ENCODE data around the gene TBC1D13.
"Not testable (repeated sequence)": the region's sequence is repeated elsewhere in the genome, so short reads cannot be mapped to it uniquely, and the experiment has no call there.

TBC1D13 gene, protein sequence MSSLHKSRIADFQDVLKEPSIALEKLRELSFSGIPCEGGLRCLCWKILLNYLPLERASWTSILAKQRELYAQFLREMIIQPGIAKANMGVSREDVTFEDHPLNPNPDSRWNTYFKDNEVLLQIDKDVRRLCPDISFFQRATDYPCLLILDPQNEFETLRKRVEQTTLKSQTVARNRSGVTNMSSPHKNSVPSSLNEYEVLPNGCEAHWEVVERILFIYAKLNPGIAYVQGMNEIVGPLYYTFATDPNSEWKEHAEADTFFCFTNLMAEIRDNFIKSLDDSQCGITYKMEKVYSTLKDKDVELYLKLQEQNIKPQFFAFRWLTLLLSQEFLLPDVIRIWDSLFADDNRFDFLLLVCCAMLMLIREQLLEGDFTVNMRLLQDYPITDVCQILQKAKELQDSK

DNA sequence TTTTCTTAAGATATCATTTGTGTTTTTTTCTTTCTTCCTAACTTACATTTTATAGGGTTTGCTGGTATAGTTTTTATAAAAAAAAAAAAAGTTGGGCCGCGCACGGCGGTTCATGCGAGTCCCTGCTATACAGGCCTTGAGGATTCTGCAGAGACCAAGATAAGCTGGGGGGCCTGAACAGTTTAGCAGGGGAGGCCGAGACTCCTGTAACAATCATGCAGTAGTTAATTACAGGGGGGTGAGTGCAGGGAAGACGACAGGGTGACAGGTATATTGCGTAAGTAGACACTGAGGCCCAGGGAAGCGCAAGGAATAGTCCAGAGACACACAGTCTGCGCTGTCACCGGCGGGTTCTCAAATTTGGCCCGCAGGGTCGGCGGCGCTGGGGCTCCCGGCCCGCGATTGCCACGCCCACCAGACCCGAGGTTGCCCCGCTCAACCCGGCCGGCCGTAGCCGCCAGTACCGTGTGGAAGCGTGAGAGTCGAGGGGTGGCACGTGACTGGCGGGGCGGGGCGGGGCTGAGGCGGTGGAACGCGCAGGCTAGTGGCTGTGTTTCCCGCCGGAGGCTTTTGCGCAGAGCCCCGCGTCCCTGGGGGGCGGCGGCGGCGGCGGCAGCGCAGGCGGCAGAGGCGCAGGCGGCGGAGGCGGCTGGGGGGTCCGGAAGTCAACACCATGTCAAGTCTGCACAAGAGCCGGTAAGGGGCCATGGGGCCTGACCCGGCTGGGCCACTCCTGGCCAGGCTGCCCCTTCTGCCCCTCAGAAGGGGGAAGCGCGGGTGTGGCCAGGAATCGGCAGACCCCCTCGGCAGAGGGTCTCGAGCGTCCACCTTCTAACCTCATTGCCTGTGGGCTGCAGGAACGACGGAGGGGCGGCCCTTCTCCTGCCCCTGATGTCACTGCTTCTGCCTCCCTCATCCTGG lies at the start of gene TBC1D13:
TSS of gene TBC1D13 (plus strand) at position 573 of the 921 bp plus-strand sequence. CDS start at position 674, 101 bp downstream.
- peak; percentile 82 to 84 for DNase-seq (ENCODE audit: low read depth in 1 of 2, low spot score in 1 of 2)

DNA sequence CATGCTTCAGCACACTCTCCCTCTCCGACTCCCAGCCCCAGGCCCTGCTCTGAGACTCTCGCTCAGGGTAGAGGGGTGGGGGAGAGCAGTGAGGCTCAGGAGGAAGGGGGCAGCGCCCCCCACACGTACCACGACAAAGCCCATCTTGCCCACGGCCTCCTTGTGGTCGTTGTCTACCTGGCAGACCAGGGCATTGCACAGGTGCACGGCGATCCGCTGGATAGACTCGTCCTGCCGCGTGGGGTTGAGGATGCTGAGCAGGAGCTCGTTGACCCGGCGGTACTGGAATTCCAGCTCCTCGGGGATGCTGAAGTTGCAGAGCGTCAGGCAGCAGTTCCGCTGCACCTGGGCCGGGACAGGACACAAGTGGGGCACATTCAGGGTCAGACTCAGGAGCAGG lies 44.7 kb upstream of the TBC1D13 start:
- no peak for DNase-seq (ENCODE audit: low read depth in 1 of 2, low spot score in 1 of 2)

DNA sequence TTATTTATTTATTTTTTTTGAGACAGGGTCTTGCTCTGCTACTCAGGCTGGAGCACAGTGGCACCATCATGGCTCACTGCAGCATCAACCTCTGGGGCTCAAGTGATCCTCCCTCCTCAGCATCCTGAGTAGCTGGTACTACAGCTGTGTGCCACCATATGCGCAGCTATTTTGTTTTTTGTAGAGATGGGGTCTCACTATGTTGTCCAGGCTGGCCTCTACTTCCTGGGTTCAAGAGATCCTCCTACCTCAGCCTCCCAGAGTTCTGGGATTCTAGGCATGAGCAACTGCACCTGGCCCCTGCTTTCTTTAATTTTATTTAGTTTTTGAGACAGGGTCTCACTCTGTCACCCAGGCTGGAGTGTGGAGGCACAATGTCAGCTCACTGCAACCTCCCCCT lies 43.6 kb upstream of the TBC1D13 start:
- DNase-seq (ENCODE audit: low read depth in 1 of 2, low spot score in 1 of 2), result no peak

DNA sequence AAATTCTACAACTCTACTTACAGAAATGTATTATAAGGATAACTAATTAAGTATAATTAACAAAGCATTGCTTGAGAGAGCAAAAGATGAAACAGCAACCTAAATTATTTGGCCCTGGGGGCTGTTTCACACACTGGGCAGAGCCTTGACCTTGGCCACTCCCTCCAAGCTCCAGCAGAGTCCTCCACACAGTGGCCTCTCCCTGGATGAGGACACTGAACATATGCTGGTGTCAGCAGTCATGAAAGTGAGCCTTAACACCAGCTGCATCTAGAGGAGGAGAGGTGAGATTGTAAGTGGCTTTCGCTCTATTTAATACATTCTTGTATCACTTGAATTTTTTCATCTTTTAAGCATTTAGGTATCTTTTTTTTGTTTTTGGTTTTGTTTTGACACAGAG lies 39.8 kb upstream of the TBC1D13 start:
- no peak for DNase-seq (ENCODE audit: low read depth in 1 of 2, low spot score in 1 of 2)

DNA sequence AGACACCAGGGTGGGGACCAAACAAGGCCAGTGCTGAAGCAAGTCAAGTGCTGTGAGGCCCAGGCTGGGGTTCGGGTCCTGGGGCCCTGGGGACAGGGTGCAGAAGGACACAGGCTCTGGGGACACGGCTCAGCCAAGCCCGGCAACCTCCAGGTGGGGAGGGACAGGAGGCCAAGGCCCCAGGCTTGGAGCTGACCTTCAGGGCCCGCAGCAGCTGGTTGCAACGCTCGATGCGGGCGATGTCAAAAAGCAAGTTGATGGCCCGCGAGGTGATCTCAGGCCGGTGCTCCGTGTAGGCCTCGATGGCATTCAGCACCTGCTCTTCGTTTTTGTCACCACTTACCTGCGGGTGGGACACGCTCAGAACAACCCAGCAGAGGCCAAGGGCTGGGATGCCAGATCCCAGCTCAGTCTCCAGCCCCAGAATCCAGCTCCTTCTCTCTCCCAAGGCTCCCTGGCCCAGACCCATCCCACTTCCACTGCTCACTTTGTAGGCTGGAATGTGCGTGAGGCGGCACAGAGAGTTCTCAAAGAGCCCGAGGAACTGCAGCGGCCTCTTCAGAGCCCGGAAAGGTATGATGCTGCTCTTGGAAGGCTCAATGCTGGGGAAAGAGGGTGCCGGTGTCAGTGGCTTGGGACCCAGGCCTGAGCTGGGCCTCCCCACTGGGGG lies 36.0 kb upstream of the TBC1D13 start:
- no peak for DNase-seq (ENCODE audit: low read depth in 1 of 2, low spot score in 1 of 2)

DNA sequence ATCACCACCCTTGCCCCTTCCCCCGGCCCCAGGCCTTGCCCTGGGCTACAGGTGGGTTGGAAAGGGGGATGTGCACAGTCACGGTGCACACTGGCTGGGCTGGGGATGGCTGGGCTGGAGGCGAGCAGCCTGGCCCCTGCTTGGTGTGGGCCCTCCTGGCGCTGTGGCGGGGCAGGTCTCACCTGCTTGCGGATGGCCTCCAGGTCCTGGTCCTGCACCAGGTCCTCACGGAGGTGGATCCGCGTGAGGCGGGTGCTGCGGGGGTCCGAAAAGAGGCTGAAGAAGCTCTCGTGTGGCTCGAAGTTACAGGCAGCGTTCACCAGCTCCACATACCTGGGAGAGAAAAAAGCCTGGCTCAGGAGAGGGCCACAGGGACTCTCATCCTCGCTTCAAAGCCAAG lies 33.4 kb upstream of the TBC1D13 start:
- no peak for DNase-seq (ENCODE audit: low read depth in 1 of 2, low spot score in 1 of 2)

DNA sequence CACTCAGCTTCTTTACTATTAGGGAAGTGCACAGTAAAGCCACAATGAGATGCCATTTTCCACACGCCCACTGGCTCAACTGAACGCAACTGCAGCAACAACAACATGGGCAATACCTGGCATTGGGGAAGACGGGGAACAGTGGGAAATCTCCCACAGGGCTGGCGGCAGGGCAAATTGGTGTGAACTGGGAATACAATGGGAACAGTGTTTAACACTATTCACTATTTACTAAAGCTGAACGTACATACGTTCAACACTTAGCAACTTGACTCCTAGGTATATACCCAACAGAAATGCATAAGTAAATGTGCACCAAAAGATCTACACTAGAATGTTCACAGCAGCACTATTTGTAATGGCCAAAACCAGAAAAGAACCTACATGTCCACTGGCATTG lies 29.5 kb upstream of the TBC1D13 start:
- no peak for DNase-seq (ENCODE audit: low read depth in 1 of 2, low spot score in 1 of 2)

DNA sequence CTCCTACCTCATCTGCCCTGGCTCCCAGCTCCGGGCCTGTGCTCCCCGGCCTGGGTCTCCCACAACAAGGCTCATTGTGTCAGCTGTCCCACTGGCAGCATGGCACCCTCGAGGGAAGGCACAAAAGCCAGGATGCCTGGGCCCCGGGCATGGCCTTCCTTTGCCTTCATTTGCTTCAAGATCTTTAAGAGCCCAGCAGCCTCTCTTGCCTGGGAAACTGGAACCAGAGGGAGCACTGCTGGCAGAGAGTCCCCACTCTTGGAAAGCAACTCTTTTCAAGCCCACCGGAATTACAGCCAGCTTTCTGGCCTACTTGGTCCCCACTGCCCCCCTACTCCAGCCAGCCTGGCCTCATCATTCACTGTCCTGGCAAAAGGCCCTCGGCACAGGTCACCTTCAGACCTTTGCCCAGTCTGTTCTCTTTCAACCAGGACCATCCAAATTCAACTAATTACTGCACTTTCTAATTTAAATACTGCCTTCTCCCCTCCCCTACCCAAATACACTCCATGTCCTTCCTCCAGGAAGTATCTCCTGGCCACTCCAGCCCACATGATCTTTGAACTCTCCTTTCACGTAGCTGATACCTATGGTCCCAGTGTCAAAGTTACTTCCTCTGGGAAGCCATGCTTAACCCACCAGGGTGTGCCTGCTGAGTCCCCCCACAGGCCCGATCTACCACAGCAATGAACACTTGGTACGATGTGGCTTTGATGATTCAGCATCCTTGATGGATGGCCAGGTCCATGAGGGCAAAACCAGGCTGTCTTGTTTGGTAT lies 24.2 kb upstream of the TBC1D13 start:
- DNase-seq (ENCODE audit: low read depth in 1 of 2, low spot score in 1 of 2), result no peak

DNA sequence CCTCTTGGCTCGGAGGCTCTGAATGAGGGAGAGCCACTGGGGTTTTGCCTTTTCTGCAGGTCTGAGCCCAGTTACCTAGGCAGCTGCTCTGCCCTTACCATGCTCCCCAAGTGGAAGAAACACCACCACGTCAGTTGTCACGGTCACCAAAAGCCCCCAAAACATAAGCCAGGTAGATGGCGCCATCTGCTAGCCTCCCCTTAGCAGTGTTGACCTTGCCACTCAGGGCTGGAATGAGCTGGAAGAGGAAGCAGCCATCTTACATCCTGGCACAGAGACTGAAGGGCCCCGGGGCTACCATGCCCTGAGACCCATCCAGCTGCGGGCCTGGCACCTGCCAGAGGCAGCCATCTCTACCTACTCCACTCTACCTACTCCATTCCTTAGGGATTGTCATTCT lies 22.7 kb upstream of the TBC1D13 start:
- DNase-seq (ENCODE audit: low read depth in 1 of 2, low spot score in 1 of 2), result no peak

DNA sequence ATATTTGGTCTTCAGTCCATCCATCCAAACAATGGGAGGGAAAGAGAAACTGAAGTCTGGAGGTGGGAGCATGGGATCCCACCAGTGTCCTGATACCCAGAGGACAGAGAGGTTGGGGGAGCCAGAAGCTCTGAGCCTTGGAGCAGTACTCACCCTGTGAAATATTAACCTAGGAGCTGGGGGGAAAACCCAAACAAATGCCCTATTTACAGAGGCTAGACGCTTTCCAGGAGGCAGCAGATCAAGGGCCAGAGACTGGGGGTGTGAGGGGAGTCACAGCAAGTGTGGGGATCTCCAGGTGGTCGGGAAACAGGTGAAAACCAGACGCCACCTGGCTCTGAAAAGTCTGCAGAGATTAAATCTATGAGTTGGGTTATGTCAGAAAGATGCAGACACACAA lies 21.6 kb upstream of the TBC1D13 start:
- DNase-seq (ENCODE audit: low read depth in 1 of 2, low spot score in 1 of 2), result no peak

DNA sequence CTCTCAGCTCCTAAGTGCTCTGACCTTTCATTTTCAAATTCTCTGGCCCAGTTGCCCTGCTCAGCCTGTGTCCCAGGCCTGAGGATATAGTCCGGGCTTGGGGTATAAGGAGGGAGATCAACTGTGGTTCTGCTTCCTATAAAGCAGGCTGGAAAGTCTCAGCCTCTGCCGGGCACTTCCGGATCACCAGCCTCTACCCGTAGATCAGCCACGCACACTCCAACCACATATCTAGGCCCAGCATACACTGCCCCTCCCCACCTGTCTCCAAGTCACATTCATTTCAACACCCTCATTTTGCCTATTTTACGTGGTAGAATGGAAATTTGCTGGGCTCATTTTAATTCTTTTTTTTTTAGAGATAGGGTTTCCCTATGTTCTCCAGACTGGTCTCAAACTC lies 18.4 kb upstream of the TBC1D13 start:
- no peak for DNase-seq (ENCODE audit: low read depth in 1 of 2, low spot score in 1 of 2)

DNA sequence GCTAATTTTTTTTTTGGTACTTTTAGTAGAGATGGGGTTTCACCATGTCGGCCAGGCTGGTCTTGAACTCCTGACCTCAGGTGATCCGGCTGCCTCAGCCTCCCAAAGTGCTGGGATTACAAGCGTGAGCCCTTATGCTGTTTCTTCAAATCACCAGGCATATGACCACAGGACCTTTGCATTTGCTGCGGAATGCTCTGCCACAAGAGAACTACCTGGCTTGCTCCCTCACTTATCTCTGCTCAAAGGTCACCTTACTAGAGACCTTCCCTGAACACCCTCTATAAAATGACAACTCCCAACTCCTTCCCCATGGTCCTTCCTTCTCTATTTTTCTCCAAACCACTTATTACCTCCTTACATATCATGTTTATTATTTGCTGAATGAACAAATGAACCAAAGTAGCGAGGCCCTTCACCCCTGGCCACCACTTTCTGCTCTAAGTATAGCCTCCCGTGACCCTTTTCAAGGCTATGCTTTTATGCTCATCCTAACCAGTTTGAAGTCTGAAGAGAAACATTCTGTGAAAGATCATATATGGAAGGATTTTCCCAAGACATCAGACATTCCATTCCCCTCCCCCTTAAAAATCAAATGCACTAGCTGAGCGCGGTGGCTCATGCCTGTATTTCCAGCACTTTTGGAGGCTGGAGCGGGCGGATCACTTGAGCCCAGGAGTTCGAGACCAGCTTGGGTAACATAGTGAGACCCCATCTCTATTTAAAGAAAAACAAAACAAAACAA lies 16.6 kb upstream of the TBC1D13 start:
- no peak for DNase-seq (ENCODE audit: low read depth in 1 of 2, low spot score in 1 of 2)

DNA sequence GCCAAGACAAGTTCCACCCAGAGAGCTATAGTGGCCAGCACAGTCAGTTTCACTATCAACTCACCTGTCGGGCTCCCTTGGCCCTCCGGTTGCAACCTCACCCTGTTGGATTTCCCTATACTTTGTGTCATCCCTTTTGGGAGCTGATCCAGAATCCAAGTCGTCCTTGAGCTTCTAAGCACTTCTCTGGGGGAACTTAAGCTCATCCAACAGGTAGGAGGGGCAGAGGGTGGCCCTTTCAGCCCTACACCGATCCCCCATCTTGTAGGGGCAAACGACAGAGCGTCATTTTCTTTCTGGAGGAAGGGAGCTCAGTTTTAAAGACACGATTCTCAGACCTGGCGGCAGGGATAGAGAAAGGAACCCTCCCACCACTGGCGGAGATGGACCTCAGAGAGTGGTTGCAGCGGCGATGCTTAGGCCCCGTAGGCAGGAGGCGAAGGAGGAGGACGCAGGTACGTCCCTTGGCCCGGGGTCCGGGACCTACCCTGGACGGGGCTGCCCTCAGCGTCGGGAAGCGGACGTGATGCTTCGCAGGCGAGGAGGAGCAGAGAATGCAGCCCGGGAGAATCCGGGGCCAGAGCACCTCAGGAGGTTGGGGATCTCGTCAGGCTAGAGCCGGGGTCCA lies 15.8 kb upstream of the TBC1D13 start:
- no peak for DNase-seq (ENCODE audit: low read depth in 1 of 2, low spot score in 1 of 2)

DNA sequence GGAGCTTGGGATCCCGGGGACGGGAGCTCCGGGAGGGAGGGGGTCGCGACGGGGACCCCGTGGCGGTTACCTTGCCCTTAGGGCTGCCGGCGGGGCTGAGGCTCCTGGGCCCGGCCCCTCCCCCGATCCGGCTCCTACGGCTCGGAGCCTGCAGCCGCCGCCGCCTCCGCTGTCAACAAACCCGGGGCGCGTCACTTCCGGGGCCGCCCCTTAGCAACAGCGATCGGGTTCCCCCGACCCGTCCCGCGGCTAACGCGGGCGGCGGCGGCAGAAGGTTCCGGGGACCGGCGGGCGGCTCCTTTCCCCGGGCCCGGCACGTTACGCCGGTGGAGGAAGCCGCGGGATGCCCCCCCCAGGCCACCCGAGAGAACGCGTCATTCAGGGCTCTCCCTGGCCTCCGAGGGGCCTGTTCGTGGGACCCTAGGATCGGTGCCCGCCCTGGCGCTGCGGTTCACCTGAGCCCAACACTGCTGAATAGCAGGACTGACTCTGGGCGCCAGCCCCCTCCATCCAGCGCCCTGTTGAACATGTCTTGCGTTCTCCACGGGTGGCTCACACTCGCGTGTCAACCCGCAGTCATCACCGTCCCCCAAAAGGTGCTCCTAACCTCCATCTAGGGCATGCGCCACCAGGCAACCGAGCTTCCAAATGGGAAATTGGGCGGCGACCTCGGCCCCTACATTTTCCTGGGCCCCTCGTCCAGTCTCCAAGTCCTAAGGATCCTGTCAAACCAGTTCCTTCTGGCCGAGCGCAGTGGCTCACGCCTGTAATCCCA lies 15.1 kb upstream of the TBC1D13 start, which contains the start of gene ZER1:
TSS of gene ZER1 (minus strand) at position 183 of the 775 bp plus-strand sequence. CDS start 16,362 bp downstream, outside the sequence.
- peak; percentile 85 to 95 for DNase-seq (ENCODE audit: low read depth in 1 of 2, low spot score in 1 of 2)

DNA sequence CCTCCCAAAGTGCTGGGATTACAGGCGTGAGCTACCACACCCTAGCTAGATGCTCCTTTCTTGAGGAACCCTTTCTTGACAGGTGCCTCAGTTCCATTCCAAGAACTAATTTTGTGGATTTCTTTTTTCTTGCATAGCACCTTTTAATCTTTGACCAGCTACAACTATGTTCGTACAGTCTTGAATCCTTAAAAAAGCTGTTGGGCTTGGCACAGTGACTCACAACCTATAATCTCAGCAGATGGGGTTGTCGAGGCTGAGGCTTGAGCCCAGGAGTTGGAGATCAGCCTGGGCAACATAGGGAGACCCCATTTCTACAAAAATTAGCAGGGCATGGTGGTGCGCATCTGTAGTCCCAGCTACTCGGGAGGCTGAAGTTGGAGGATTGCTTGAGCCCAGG lies 14.0 kb upstream of the TBC1D13 start:
- DNase-seq (ENCODE audit: low read depth in 1 of 2, low spot score in 1 of 2), result no peak

DNA sequence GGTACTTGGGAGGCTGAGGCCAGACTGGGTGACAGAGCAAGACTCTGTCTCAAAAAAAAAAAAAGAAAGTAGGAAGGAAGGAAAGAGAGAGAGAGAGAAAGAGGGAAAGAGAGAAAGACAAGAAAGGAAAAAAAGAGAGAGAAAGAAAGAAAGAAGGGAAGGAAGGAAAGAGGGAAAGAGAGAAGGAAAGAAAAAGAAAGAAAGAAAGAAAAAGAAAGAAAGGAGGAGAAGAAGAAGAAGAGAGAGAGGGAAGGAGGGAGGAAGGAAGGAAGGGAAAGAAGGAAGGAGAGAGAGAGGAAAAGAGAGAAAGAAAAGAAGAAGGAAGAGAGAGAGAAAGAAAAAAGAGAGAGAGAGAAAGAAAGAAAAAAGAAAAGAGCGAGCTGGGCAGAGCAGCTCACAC lies 12.2 kb upstream of the TBC1D13 start:
- DNase-seq (ENCODE audit: low read depth in 1 of 2, low spot score in 1 of 2), result no peak

DNA sequence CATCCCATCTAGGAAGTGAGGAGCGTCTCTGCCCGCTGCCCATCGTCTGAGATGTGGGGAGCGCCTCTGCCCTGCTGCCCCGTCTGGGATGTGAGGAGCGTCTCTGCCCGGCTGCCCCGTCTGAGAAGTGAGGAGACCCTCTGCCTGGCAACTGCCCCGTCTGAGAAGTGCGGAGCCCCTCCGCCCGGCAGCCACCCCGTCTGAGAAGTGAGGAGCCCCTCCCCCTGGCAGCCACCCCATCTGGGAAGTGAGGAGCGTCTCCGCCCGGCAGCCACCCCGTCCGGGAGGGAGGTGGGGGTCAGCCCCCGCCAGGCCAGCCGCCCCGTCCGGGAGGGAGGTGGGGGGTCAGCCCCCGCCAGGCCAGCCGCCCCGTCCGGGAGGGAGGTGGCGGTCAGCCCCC lies 7.0 kb upstream of the TBC1D13 start:
- not testable (repeated sequence) for DNase-seq (ENCODE audit: low read depth in 1 of 2, low spot score in 1 of 2)

DNA sequence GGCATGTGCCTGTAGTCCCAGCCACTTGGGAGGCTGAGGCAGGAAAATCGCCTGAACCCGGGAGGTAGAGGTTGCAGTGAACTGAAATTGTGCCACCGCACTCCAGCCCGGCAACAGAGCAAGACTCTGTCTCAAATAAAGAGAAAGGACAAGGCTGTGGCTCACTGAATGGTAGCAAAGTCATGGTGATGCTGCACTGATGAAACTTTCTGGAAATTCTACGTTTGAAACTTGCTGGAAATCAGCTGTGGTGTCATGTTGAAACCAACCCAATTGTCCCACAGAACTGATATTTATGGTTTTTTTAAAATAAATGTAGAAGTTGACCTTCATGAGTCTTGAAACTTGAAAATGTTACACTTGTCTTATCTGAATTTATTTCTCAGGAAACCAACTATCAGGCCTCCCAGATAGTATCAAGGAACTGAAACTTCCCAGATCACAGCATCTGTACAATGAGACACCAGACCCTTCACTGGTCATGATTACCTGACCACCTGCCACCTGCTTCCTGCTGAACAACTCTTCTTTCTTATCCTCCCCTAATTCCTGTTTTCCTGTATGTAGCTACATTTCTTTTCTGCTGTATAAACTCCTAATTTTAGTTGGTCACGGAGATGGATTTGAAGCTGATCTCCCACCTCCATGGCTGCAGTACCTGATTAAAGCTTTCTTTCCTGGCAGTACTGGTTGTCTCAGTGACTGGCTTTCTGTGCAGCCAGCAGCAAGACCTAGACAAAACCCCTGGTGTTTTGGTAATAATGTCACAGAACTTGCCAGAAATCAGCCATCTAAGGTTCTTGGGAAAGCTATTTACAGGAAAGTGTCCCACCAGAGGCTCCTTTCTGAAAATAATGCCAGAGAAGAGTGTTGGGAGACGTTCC lies 5.6 kb upstream of the TBC1D13 start:
- no peak for DNase-seq (ENCODE audit: low read depth in 1 of 2, low spot score in 1 of 2)
